ENCODE measurements around the gene GLIS2.
"Not testable (repeated sequence)": the region's sequence is repeated elsewhere in the genome, so short reads cannot be mapped to it uniquely, and the experiment has no call there.

GLIS2 gene

GRCh38 chr16:4321286-4322120 is 5.6 kb downstream of the GLIS2 start:
- FAIRE-seq = no peak

- FAIRE-seq = no peak
Observed at GRCh38 chr16:4322121-4323052, 6.5 kb downstream of the GLIS2 start.

DNA sequence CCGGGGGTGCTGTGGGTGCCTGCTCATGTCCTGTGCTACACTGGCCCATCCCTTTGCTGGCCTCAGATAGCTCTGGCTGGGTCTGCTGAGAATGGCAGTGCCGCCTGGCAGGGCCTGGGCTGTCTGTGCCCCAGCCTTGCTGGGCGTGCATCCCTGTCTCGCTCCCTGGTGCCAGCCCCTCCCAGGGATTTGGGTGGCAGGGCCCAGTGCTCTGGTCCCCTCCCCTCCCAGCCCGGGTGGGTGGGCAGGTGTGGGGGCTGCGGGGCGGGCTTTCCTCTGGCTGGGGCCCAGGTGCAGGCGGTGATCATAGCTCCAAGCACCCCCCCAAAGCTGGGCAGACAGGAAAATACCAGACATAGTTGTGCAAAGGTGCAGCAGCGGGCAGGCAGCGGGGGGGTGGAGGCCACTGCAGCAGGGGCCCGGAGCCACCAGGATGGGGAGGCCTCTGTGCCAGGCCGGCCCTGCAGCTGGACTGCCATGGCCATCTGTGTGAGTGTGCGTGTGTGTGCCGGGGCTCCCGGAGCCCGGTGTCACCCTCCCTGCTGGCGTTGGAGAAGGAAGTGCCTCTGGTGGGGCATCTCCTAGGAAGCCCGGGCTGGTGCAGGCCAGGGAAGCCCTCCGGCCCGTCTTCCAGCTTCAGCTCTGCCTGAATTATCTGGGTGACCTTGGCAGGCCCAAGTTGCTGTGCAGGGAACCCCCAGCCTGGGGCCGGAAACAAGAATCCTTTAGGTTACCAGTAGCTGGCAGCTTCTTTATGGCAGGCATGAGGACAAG is 7.4 kb downstream of the GLIS2 start:
- no peak for FAIRE-seq

- no peak for FAIRE-seq
Observed at GRCh38 chr16:4323845-4324488, 8.1 kb downstream of the GLIS2 start.

- no peak for FAIRE-seq
Observed at GRCh38 chr16:4324492-4325252, 8.8 kb downstream of the GLIS2 start.

DNA sequence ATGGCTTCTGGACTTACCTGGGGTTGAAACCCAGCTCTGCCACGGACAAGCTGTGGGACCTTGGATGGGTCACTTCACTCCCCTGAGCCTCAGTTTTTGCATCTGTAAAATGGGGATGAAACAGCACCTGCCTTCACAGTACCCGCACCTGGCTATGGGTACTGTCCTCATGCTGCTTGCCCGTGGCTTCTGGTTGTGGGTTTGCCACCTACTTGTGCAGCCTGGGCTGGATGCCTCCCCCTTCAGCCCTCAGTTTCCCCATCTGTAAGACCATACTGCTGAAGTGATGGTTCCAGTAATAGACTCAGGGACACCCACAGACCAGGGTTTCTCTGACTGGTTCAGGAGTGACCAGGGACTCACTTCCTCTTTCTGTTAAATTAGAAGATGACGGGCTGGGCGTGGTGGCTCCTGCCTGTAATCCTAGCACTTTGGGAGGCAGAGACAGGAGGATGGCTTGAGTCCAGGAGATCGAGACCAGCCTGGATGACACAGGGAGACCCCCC is 9.4 kb downstream of the GLIS2 start:
- no peak for FAIRE-seq

- FAIRE-seq = no peak
Observed at GRCh38 chr16:4327386-4328045, 11.6 kb downstream of the GLIS2 start.

- FAIRE-seq = no peak
Observed at GRCh38 chr16:4328046-4328781, 12.3 kb downstream of the GLIS2 start.

DNA sequence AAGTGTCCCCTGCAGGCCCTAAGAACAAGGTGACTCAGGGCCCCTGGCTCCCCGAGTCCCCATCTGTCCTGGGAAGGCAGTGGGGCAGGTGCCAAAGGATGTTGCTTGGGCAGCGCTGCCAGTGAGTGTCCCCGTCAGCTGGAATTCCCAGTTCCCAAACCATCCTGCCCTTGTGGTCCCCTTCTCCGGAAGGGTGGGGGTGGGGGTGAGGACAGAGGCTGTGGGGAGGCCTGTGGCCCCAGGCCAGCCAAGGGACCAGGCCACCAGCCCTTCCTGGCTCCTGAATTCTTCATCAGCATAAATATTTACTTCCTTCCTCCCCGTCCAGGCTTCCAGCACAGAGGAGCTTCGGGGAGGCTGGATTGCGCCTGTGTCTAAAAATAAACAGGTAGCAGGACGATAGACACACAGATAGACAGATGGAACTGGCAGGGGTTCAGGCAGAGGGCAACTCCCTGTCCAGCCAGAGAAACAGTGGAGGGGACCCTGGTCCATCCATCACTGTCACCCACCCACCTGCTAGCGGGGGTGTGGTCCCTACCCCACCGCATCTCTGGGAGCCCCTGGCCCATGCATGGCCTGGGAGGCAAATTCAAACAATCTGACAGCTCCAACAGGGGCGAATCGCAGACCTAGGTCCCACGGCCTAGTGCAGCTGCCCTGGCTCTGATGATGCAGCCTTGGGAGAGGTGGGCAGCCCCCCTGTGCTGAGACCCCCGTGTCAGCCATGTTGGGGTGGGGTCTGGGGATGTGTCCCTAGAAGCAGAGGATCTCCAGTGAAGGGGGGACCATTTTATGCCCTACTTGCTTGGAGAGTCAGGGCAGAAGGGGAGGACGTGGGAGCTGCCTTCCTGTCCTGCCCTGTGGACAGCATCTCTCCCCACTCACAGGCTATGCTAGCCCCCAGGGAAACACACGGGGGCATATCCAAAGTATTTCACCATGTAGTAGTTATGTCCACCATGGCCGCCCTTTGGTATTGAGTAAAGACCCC is 13.2 kb downstream of the GLIS2 start:
- FAIRE-seq = no peak

DNA sequence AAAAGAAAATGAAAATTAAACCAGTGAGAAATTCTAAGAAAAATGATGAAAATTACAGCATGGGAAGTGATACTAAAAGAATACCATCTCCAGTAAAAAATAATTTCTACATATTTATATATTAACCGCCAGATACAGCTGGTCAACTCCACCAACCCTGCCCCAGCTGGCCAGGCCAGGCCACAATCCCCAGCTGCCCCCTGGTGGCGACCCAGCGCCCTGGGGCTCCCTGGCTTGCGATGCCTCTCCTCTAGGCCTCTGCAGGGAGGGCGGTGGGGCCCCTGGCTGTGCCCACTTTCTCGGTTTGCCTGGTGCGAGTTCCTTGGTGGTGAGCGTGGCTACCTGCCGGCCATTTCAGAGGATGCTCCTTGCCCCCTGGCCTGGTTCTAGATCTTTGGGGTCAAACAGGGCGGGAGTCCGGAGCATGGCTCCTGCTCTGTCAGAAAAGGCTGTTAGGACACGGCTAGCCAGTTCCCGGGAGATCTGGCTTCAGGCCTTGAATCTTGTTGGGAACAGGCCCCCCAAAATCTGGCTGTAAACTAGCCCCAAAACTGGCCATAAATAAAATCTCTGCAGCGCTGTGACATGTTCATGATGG is 14.5 kb downstream of the GLIS2 start:
- no peak for FAIRE-seq

- FAIRE-seq = no peak
Observed at GRCh38 chr16:4332083-4332482, 16.2 kb downstream of the GLIS2 start.

DNA sequence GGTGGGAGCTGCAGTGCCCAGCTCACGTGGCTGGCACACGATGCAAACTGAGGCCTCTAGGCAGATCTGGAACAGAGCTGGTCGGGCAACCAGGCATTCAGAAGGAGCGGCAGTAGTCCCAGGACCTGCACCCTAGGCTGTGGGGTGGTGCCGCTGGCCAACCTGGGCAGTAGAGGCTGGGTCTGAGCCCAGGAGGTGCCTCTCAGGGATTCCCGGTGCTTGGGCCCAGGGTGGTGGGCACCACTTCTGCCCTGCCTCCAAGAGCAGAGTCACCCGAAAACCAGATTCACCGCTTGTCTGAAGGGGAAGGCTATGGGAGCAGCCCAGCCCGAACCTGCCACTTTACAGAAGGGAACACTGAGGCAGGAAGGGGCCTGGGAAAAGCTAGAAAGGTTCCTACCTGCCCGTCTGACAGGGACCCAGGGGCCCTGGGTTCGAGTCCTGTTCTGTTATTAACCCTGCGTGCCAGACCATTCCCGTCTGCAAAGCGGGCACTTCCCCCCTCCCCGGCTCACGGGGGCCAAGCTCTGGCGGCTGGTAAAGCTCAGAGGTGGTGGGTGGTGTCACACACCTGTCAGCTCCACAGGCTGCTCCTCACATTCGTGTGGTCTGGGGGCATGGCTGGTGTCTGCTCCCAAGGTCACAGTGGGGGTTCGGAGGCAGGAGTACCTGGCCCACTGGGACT is 16.9 kb downstream of the GLIS2 start:
- no peak for FAIRE-seq

- no peak for FAIRE-seq
Observed at GRCh38 chr16:4333308-4333638, 17.4 kb downstream of the GLIS2 start.

GRCh38 chr16:4333714-4334113 is 17.8 kb downstream of the GLIS2 start:
- not testable (repeated sequence) for FAIRE-seq

GRCh38 chr16:4334724-4335495 is 19.0 kb downstream of the GLIS2 start:
- FAIRE-seq = no peak

- FAIRE-seq = no peak
Observed at GRCh38 chr16:4336701-4337539, 21.1 kb downstream of the GLIS2 start.

Data from TTC549 (cell line).